ENCODE results near the gene PFKFB2.

DNA sequence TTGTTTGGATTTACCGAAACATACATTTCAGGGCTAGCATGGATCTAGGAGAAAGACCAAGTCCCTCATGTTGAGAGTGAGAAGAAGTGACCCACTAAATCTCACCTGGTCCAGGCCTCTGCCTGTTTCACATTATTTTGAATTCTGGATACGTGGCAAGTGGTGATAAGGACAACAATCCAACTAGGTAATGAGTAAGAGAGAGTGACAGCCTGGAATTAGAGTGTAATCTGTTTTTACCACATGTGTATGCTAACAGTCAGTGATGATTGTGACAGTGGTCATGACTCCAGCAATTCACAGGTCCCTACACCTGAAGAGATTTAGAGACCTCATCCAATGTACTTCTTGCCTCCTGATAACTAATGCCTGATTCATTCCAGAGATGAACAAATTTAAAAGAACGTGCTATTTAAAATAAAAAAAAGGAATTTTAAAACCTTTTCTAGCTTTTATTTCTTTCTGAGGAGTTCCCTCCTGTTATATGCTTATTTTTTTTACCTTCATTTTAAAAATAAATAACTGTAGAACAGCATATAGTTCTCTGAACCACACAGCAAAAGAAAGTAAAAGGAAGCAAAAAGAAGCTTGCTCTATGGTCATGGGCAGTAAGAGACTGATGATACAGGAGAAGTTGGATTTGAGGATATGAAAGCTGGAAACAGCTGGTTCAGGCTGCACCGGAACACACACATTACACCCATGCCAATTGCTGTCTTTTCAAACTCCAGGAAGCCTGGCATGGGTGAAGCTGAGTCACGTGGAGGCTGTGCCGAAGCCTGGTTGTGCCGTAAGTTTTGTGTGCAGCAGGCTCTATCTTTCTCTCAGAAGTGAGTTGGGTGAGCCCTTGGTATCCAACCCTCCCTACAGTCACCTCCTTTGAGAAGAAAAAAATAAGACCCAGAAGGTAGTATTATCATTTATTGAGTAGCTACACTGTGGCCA is 35.2 kb upstream of the PFKFB2 start:
- TF ChIP-seq, protein P1, sequence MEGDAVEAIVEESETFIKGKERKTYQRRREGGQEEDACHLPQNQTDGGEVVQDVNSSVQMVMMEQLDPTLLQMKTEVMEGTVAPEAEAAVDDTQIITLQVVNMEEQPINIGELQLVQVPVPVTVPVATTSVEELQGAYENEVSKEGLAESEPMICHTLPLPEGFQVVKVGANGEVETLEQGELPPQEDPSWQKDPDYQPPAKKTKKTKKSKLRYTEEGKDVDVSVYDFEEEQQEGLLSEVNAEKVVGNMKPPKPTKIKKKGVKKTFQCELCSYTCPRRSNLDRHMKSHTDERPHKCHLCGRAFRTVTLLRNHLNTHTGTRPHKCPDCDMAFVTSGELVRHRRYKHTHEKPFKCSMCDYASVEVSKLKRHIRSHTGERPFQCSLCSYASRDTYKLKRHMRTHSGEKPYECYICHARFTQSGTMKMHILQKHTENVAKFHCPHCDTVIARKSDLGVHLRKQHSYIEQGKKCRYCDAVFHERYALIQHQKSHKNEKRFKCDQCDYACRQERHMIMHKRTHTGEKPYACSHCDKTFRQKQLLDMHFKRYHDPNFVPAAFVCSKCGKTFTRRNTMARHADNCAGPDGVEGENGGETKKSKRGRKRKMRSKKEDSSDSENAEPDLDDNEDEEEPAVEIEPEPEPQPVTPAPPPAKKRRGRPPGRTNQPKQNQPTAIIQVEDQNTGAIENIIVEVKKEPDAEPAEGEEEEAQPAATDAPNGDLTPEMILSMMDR (optimal IDR thresholded peaks at IDR 0.05 in 1 of 3, IDR thresholded peaks at IDR 0.05 in 1 of 3, conservative IDR thresholded peaks at IDR 0.05 in 1 of 3; ENCODE audit: extremely low read depth in 1 of 3, insufficient read depth in 2 of 3, low read length in 3 of 3), result no peak
- no peak for TF ChIP-seq EZH2 (IDR thresholded peaks at IDR 0.05; ENCODE audit: low read length)
